Mammary microvascular endothelial cell (primary cell): ENCODE measurements around the gene SMIM28. TPM values are rescaled to one million over a fixed set of nuclear protein-coding genes. Genes with fewer than 3 reads are reported as not detected.

Experiments used
- total RNA-seq: library from RNA; depleted of rRNA; stranded (reverse); fragments of >200 nt; gene quantifications from 2 replicates; pipeline ENCODE4 v1.2.3, GENCODE V29; 2015

Gene SMIM28
- total RNA-seq = not detected in 2 replicates

DNA sequence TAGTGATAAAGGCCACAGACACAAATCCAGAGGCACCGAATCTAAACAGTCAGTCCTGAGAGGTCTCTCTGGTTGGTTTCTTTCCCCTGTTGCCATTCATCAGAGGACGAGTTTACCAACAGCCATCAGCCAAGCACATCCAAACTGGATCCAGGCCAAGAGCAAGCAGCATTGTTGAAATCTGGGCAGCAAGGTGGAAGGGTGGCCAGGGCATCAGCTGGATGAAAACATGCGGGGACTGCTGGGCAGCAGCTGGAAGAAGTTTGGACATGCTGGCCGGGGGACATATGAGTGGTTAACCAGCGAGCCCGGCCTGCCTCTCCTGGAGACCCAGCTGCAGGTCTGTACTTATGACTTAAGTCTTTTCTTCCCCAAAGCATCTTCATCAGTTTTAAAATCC is at the start of gene SMIM28:
SMIM28 (plus strand) TSS at position 62 of the 400 bp plus-strand sequence; CDS start at position 230, 168 bp downstream.

DNA sequence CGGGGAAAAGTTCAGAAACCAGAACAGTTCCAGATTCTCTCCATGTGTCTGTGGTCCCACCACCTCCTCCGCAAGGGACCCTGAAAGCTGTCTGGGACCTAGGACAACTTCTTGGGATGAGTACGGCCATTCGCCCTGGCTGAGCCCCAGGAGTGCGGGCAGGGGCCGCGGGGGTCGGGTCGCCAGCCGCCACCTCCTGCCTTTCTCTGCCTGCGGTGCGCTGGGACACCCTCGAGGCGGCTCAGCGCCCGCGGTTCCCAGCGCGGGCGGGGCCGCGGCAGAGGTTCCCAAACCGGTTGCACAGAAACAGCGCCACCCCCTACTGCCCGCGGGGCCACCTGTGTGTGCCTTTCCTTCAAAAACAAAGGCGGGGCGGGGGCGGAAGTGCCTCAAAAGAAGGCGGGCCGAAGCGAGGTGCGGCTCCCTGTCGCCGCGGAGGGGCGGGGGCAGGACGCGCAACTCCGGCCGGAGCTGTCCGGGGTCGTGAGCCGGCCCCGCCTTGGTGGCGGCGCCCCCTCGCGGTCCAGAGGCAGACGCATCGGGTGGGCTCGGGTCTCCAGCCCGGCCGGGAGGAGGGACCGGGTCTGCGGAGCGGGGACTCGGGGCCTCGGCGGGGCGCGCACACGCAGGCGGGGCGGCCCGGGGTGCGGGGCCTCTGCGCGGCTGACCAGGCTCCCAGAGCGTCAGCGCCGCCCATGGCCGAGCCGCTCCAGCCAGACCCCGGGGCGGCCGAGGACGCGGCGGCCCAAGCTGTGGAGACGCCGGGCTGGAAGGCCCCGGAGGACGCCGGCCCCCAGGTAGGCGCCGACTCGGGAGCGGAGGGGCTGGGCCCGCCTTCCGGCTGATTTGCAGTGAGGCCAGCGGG is 26.3 kb downstream of the SMIM28 start, which contains the start of gene HEBP2:
HEBP2 (plus strand) TSS at position 423 of the 865 bp plus-strand sequence; CDS start at position 696, 273 bp downstream.

Other genes starting within 250 kb of the SMIM28 start
- 5.3 and 6.5 TPM in 2 replicates for gene ARFGEF3, start 216.0 kb upstream of the SMIM28 start, total RNA-seq
- gene PBOV1, start 159.4 kb upstream of the SMIM28 start, total RNA-seq = not detected in 2 replicates
- gene HEBP2, start 26.3 kb downstream of the SMIM28 start, total RNA-seq = 75.0 and 84.4 TPM in 2 replicates
- gene NHSL1, start 121.6 kb downstream of the SMIM28 start, total RNA-seq = 35.1 and 38.9 TPM in 2 replicates